GM18519 (cell line): ENCODE data around the gene ATP2A3.

Source experiments
- ATAC-seq: cut with Tn5 transposase; IDR thresholded peaks from one replicate; pipeline ENCODE4 v1.9.1; 2021; ENCODE audit warnings: mild to moderate bottlenecking, moderate library complexity; ENCODE audit not compliant: unreplicated experiment, low FRiP score

Gene ATP2A3

GRCh38 chr17:3914312-3914670 lies 49.9 kb downstream of the ATP2A3 start:
- ATAC-seq = no peak

- ATAC-seq = no peak
Observed at GRCh38 chr17:3913531-3914311, 50.5 kb downstream of the ATP2A3 start.

GRCh38 chr17:3912827-3913226 lies 51.4 kb downstream of the ATP2A3 start:
- ATAC-seq = no peak

GRCh38 chr17:3911271-3912053 lies 52.8 kb downstream of the ATP2A3 start:
- peak; percentile 54 for ATAC-seq

- ATAC-seq = no peak
Observed at GRCh38 chr17:3910420-3911270, 53.6 kb downstream of the ATP2A3 start.

GRCh38 chr17:3909257-3909656 lies 55.0 kb downstream of the ATP2A3 start:
- no peak for ATAC-seq

- no peak for ATAC-seq
Observed at GRCh38 chr17:3907483-3908216, 56.6 kb downstream of the ATP2A3 start.

- no peak for ATAC-seq
Observed at GRCh38 chr17:3906881-3907280, 57.4 kb downstream of the ATP2A3 start.

- no peak for ATAC-seq
Observed at GRCh38 chr17:3905017-3905520, 59.2 kb downstream of the ATP2A3 start.

GRCh38 chr17:3904501-3904900 lies 59.7 kb downstream of the ATP2A3 start:
- no peak for ATAC-seq

- no peak for ATAC-seq
Observed at GRCh38 chr17:3903881-3904290, 60.4 kb downstream of the ATP2A3 start.

GRCh38 chr17:3903051-3903825 lies 61.0 kb downstream of the ATP2A3 start:
- no peak for ATAC-seq

- no peak for ATAC-seq
Observed at GRCh38 chr17:3900646-3901045, 63.6 kb downstream of the ATP2A3 start.

- no peak for ATAC-seq
Observed at GRCh38 chr17:3897731-3898130, 66.5 kb downstream of the ATP2A3 start.

GRCh38 chr17:3896968-3897235 lies 67.3 kb downstream of the ATP2A3 start:
- no peak for ATAC-seq

GRCh38 chr17:3896108-3896967 lies 67.9 kb downstream of the ATP2A3 start:
- no peak for ATAC-seq

GRCh38 chr17:3895354-3895753 lies 68.9 kb downstream of the ATP2A3 start:
- no peak for ATAC-seq

- ATAC-seq = no peak
Observed at GRCh38 chr17:3894911-3895343, 69.3 kb downstream of the ATP2A3 start.

GRCh38 chr17:3894188-3894587 lies 70.0 kb downstream of the ATP2A3 start:
- no peak for ATAC-seq
